ENCODE results near the gene SHLD1.
"Not testable (repeated sequence)": the region's sequence is repeated elsewhere in the genome, so short reads cannot be mapped to it uniquely, and the experiment has no call there.

The SHLD1 gene

DNA sequence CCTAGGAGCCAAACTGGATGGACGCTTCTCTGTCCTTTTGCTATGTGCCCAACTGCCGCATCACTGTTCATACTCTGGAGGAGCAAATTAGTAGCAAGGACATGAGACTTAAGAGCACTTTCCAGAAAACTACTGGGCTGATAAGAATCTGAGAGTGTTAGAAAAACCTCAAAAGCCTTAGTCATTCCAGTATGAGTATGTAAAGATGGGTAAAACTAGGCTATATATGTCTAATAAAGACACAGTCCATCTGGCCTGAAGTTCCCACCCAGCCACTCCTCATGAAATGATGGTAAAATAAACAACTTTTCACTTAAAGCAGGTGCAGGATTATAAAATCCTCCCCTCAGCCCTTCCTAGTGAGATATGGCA lies 30.6 kb downstream of the SHLD1 start:
- TF ChIP-seq, protein P1, sequence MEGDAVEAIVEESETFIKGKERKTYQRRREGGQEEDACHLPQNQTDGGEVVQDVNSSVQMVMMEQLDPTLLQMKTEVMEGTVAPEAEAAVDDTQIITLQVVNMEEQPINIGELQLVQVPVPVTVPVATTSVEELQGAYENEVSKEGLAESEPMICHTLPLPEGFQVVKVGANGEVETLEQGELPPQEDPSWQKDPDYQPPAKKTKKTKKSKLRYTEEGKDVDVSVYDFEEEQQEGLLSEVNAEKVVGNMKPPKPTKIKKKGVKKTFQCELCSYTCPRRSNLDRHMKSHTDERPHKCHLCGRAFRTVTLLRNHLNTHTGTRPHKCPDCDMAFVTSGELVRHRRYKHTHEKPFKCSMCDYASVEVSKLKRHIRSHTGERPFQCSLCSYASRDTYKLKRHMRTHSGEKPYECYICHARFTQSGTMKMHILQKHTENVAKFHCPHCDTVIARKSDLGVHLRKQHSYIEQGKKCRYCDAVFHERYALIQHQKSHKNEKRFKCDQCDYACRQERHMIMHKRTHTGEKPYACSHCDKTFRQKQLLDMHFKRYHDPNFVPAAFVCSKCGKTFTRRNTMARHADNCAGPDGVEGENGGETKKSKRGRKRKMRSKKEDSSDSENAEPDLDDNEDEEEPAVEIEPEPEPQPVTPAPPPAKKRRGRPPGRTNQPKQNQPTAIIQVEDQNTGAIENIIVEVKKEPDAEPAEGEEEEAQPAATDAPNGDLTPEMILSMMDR (IDR thresholded peaks at IDR 0.05; ENCODE audit: low read depth, low read length), result no peak
- H3K4me3 ChIP-seq (replicated peaks in 1 of 2; ENCODE audit: low read depth in 2 of 2, low read length in 2 of 2), result no peak overlapping the region
- DNase-seq (ENCODE audit: low read depth in 2 of 2), result no peak

DNA sequence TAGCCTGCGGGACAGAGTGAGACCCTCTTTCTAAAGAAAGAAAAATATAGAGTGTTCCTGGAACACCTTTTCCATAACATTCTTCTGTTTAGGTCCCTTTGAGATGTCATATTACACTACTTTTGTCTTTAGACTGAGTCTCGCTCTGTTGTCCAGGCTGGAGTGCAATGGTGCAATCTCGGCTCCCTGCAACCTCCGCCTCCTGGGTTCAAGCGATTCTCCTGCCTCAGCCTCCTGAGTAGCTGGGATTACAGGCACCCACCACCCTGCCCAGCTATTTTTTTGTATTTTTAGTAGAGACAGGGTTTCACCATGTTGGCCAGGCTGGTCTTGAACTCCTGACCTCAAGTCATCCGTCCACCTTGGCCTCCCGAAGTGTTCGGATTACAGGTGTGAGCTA lies 31.2 kb downstream of the SHLD1 start:
- not testable (repeated sequence) for H3K4me3 ChIP-seq (replicated peaks in 1 of 2; ENCODE audit: low read depth in 2 of 2, low read length in 2 of 2); DNase-seq (ENCODE audit: low read depth in 2 of 2)

DNA sequence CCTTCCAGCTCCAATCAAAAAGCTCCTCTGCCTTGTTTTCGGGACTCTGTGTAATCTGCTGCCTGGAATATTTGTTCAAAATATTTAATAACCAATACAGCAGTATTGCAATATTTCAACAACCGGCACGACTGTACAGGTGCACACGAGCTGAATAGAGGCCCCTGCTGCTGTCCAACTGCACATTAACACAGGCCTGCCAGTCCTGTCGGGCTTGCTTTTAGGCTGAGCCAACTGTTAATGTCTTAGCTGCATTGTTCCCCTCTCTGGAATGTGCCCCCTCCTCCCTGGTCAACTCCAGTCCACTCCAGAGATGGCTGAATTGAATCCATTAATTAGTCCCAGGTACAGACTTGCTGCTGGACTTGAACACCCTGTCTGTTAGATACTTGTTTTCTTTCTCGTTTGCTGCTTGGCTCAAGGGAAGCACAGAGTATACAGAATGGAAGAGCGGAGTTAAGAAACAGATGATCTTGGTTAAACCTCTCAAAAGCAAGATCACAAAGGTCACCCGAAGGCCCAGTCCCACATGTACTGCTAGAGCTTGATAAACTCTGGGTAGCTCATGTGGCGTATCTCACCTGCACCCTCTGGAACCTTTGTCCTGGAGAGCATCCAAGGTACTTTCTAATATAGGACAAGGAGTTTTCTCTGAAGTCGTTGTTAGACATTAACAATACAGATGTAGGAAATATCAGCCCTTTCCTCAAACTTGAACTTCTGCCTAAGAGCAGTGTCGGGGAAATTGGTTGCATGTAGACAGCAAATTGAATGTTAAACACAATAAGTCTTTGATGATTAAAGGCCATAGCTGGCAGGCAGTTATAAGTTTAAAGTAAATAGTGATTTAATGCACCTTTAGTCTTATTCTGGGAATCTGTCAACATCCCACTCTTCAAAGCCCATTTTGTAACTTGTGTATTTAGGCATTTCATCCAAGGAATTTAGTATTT lies 31.9 kb downstream of the SHLD1 start:
- no peak overlapping the region for H3K4me3 ChIP-seq (replicated peaks in 1 of 2; ENCODE audit: low read depth in 2 of 2, low read length in 2 of 2)
- TF ChIP-seq, protein P1 (IDR thresholded peaks at IDR 0.05; ENCODE audit: low read depth, low read length), result no peak
- DNase-seq (ENCODE audit: low read depth in 2 of 2), result no peak

DNA sequence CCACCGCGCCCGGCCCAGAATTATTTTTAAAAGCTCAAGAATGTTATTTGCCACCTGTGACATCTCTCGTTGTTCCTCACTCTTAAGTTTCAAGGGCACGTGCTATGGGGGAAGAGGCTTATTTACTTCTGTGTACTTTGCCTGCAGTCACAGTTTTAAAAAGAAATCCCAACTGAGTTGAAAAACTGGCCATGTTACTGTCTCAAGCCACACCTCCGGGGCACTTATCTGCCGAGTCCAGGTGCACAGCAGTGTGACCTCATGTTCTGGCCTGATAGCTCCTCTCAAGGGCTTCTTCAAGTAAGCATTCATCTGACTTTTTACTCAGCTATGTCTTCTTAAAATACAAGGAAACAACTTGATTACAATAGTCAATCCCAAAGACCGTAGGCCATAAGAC lies 34.5 kb downstream of the SHLD1 start:
- TF ChIP-seq, protein P1 (IDR thresholded peaks at IDR 0.05; ENCODE audit: low read depth, low read length), result no peak
- DNase-seq (ENCODE audit: low read depth in 2 of 2), result no peak
- no peak overlapping the region for H3K4me3 ChIP-seq (replicated peaks in 1 of 2; ENCODE audit: low read depth in 2 of 2, low read length in 2 of 2)

DNA sequence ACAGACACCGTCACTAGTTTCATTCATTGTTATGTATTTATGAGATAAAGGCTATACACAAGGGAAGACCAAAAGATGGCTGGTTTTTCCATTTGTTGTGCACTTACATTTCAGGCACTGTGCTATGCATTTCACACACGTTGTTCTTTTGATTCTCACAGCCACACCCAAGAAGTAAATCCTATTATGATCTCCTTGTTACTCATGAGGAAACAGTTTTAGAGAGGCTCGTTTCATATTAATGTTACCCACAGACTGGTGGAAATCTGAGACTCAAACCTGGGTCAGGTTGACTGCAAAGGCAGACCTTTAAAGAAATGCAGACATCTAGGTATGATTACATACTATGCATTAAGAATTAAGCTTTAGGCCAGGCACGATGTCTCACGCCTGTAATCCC lies 34.9 kb downstream of the SHLD1 start:
- TF ChIP-seq, protein P1 (IDR thresholded peaks at IDR 0.05; ENCODE audit: low read depth, low read length), result no peak
- DNase-seq (ENCODE audit: low read depth in 2 of 2), result no peak
- H3K4me3 ChIP-seq (replicated peaks in 1 of 2; ENCODE audit: low read depth in 2 of 2, low read length in 2 of 2), result no peak overlapping the region

DNA sequence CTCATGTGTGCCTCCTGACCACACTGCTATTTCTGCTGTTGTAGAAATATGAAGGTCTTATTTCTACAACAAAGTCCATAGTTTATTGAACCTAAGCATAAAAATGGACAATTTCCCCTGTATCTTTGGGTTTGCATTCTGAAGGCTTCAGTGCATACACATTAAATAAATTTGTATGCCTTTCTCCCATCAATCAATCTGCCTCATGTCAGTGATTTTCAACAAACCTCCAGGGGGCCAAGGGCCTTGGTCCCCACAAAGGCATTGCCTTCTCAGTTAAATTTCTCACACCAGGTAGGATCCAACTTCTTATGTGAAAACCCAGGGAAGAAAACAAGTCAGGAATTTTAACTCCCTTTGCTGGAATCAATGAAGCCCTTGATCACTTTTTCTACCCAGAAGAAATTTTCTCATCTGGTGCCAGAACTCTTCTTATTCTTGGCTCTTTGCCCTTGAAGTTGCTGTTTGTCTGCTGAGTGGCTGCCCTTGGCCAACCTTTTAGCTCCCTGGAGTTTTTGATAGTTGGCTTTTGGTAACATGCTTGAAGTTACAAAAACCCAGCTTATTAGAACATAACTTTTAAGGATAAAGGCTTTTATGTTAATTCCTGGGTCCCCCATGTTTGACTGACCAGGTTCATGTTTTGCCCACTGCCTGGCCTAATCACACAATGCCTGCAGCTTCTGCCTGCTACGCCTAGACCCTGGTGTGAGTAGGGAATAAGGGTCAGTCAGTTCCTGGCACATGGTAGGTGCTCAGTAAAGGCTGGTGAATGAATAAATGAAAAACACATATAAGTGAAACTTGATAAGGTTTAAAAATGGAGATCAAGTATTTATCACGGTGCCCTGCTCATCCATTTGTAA lies 37.0 kb downstream of the SHLD1 start:
- no peak overlapping the region for H3K4me3 ChIP-seq (replicated peaks in 1 of 2; ENCODE audit: low read depth in 2 of 2, low read length in 2 of 2)
- TF ChIP-seq, protein P1 (IDR thresholded peaks at IDR 0.05; ENCODE audit: low read depth, low read length), result peak; percentile 11
- DNase-seq (ENCODE audit: low read depth in 2 of 2), result peak; percentile 82 to 86

DNA sequence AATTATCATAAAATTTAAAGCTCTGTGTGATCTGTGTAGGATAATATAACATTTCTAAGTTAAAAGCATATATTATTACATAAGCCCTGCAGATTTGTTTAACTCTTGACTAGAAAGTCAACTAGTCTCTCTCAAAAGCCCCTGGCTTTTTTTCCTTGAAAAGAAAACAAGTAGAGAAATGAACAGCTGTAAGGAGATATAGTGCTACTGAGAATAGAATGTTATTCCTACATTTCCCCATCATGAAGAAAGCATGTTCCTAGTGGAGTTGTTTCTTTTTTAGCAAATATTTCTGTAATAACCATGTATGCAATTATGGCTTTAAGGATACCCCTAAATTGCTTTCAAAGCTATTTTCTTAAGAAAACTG lies 37.6 kb downstream of the SHLD1 start:
- no peak overlapping the region for H3K4me3 ChIP-seq (replicated peaks in 1 of 2; ENCODE audit: low read depth in 2 of 2, low read length in 2 of 2)
- no peak for DNase-seq (ENCODE audit: low read depth in 2 of 2)
- TF ChIP-seq, protein P1 (IDR thresholded peaks at IDR 0.05; ENCODE audit: low read depth, low read length), result no peak

All from cardiac fibroblast (primary cell).